ENCODE data around the gene CEP112.

- TF ChIP-seq CTCF (IDR thresholded peaks at IDR 0.05) (no peak), ZFX (IDR thresholded peaks at IDR 0.05; ENCODE audit: borderline replicate concordance) (no peak)
Observed at GRCh38 chr17:65942592-65942991, 249.3 kb downstream of the CEP112 start.
